ENCODE data around the gene IL17F.

DNA sequence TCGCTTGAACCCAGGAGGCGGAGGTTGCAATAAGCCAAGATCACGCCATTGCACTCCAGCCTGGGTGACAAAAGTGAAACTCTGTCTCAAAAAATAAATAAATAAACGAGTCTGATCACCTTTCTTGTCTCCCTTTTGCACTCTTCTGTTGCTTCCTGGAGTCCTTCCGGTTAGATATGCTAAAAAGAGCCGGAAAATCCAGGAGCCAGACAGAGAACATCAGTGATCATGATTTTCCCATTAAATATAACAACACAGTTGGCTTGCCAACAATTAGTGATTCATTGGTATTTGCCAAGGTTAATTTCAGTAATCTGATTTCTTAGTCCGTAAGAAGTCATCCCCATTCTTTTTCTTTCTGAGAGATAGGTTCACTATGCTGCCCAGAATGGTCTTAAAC lies 43.9 kb upstream of the IL17F start:
- TF ChIP-seq, protein P1, sequence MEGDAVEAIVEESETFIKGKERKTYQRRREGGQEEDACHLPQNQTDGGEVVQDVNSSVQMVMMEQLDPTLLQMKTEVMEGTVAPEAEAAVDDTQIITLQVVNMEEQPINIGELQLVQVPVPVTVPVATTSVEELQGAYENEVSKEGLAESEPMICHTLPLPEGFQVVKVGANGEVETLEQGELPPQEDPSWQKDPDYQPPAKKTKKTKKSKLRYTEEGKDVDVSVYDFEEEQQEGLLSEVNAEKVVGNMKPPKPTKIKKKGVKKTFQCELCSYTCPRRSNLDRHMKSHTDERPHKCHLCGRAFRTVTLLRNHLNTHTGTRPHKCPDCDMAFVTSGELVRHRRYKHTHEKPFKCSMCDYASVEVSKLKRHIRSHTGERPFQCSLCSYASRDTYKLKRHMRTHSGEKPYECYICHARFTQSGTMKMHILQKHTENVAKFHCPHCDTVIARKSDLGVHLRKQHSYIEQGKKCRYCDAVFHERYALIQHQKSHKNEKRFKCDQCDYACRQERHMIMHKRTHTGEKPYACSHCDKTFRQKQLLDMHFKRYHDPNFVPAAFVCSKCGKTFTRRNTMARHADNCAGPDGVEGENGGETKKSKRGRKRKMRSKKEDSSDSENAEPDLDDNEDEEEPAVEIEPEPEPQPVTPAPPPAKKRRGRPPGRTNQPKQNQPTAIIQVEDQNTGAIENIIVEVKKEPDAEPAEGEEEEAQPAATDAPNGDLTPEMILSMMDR (IDR thresholded peaks at IDR 0.05 in 4 of 5, conservative IDR thresholded peaks at IDR 0.05 in 1 of 5), result no peak
- no peak for TF ChIP-seq POLR2A (IDR thresholded peaks at IDR 0.05)
